Retinal pigment epithelial cell (primary cell): Measurements from ENCODE around the gene ANO1.

ENCODE experiments used
- DNase-seq: peaks from one replicate; pipeline ENCODE4 v3.0.0-alpha.2; 2010; ENCODE audit warnings: low read depth
- H3K4me3 ChIP-seq: 2 replicates; pipeline ENCODE4 v1.5.1; 2011; ENCODE audit warnings: mild to moderate bottlenecking, low read length, control low read depth, moderate library complexity
- TF ChIP-seq, protein P1 (sequence below): conservative IDR thresholded peaks from 2 replicates; pipeline ENCODE4 v1.5.1; 2011; ENCODE audit warnings: low read depth, low read length, control low read depth, inconsistent platforms

The ANO1 gene

GRCh38 chr11:70103256-70103975, 25.3 kb downstream of the ANO1 start:
- H3K4me3 ChIP-seq: no peak overlapping the region
- TF ChIP-seq, protein P1, sequence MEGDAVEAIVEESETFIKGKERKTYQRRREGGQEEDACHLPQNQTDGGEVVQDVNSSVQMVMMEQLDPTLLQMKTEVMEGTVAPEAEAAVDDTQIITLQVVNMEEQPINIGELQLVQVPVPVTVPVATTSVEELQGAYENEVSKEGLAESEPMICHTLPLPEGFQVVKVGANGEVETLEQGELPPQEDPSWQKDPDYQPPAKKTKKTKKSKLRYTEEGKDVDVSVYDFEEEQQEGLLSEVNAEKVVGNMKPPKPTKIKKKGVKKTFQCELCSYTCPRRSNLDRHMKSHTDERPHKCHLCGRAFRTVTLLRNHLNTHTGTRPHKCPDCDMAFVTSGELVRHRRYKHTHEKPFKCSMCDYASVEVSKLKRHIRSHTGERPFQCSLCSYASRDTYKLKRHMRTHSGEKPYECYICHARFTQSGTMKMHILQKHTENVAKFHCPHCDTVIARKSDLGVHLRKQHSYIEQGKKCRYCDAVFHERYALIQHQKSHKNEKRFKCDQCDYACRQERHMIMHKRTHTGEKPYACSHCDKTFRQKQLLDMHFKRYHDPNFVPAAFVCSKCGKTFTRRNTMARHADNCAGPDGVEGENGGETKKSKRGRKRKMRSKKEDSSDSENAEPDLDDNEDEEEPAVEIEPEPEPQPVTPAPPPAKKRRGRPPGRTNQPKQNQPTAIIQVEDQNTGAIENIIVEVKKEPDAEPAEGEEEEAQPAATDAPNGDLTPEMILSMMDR: no peak
- DNase-seq: no peak

DNA sequence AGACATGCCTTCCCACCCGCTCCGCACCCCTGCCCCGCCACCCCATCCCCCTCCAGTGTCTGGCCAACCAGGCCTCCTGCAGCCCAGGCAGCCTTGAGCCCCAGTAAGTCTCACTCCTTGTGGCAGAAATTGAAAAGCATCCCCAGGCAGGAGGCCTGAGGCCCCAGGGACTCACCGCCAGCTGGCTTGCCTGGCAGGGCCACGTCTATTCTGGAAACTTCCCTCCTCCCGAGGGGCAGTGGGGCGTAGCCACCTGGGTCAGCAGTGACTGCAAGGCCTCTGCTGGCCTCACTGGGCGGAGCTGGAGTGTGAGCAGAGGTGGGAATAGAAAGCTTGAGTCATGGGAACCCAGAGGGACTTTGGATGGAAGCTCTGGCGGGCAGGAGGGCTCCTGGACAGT, 26.3 kb downstream of the ANO1 start:
- TF ChIP-seq, protein P1: no peak

GRCh38 chr11:70104961-70105360, 26.8 kb downstream of the ANO1 start:
- no peak overlapping the region for H3K4me3 ChIP-seq
- DNase-seq: no peak
- TF ChIP-seq, protein P1: no peak

More for the DNA sequence above, 26.3 kb downstream of the ANO1 start:
- no peak overlapping the region for H3K4me3 ChIP-seq
- DNase-seq: no peak

- DNase-seq: no peak
- TF ChIP-seq, protein P1: no peak
Observed at GRCh38 chr11:70105369-70105754, 27.2 kb downstream of the ANO1 start.

GRCh38 chr11:70105755-70106571, 27.8 kb downstream of the ANO1 start:
- TF ChIP-seq, protein P1: no peak
- no peak overlapping the region for H3K4me3 ChIP-seq

More at GRCh38 chr11:70105369-70105754, 27.2 kb downstream of the ANO1 start:
- no peak overlapping the region for H3K4me3 ChIP-seq

GRCh38 chr11:70106757-70107156, 28.6 kb downstream of the ANO1 start:
- TF ChIP-seq, protein P1: no peak
- H3K4me3 ChIP-seq: no peak overlapping the region
- no peak for DNase-seq

More at GRCh38 chr11:70105755-70106571, 27.8 kb downstream of the ANO1 start:
- DNase-seq: no peak
